ENCODE data around the gene P2RX4.

P2RX4 gene

GRCh38 chr12:121218588-121219352 lies 8.8 kb downstream of the P2RX4 start:
- TF ChIP-seq, protein P1, sequence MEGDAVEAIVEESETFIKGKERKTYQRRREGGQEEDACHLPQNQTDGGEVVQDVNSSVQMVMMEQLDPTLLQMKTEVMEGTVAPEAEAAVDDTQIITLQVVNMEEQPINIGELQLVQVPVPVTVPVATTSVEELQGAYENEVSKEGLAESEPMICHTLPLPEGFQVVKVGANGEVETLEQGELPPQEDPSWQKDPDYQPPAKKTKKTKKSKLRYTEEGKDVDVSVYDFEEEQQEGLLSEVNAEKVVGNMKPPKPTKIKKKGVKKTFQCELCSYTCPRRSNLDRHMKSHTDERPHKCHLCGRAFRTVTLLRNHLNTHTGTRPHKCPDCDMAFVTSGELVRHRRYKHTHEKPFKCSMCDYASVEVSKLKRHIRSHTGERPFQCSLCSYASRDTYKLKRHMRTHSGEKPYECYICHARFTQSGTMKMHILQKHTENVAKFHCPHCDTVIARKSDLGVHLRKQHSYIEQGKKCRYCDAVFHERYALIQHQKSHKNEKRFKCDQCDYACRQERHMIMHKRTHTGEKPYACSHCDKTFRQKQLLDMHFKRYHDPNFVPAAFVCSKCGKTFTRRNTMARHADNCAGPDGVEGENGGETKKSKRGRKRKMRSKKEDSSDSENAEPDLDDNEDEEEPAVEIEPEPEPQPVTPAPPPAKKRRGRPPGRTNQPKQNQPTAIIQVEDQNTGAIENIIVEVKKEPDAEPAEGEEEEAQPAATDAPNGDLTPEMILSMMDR (IDR thresholded peaks at IDR 0.05; ENCODE audit: low read depth, low read length, missing control alignments), result no peak
- H3K36me3 ChIP-seq (replicated peaks), result no peaks in the 10 kb centered on the region
- no peak overlapping the region for H3K4me3 ChIP-seq (ENCODE audit: low read depth, low read length)
- in situ Hi-C loops (cut with HindIII; ENCODE audit: low pct_ligation_motif_present, low sequenced_read_pairs), result no loop called here
- H3K27ac ChIP-seq, result no peak overlapping the region
- no peaks in the 10 kb centered on the region for H3K27me3 ChIP-seq (replicated peaks)
- no peak for DNase-seq

DNA sequence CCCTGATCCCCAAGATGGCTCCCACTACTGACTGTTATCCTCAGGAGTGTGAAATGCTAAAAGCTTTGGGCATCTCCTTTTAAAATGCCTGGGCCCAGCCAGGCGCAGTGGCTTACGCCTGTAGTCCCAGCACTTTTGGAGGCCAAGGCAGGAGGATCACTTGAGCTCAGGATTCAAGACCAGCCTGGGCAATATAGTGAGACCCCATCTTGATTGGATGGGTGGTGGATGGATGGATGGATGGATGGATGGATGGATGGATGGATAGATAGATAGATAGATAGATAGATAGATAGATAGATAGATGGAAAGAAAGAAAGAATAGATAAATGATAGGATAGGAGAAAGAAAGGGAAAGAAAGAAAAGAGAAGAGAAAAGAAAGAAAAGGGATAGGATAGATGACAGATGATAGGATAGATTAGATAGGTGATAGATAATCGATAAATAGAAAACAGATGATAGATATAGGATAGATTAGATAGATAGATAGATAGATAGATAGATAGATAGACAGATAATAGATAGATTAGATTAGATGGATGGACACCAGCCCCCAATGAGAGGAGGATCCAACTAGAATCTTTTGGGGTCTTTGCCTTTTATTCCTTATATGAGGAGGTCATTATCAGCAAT lies 9.5 kb downstream of the P2RX4 start:
- DNase-seq, result no peak
- TF ChIP-seq, protein P1 (IDR thresholded peaks at IDR 0.05; ENCODE audit: low read depth, low read length, missing control alignments), result no peak
- Histone ChIP-seq H3K36me3 (replicated peaks) (no peaks in the 10 kb centered on the region), H3K4me3 (ENCODE audit: low read depth, low read length) (no peak overlapping the region), H3K27ac (no peak overlapping the region), H3K27me3 (replicated peaks) (no peaks in the 10 kb centered on the region)
- in situ Hi-C loops (cut with HindIII; ENCODE audit: low pct_ligation_motif_present, low sequenced_read_pairs), result no loop called here

- DNase-seq, result no peak
- H3K36me3 ChIP-seq (replicated peaks), result no peaks in the 10 kb centered on the region
- in situ Hi-C loops (cut with HindIII; ENCODE audit: low pct_ligation_motif_present, low sequenced_read_pairs), result no loop called here
- no peaks in the 10 kb centered on the region for H3K27me3 ChIP-seq (replicated peaks)
- TF ChIP-seq, protein P1 (IDR thresholded peaks at IDR 0.05; ENCODE audit: low read depth, low read length, missing control alignments), result no peak
- H3K4me3 ChIP-seq (ENCODE audit: low read depth, low read length), result no peak overlapping the region
- H3K27ac ChIP-seq, result no peak overlapping the region
These were observed 12.9 kb downstream of the P2RX4 start for GRCh38 chr12:121222847-121223246.

GRCh38 chr12:121223292-121224285 lies 13.7 kb downstream of the P2RX4 start:
- H3K4me3 ChIP-seq (ENCODE audit: low read depth, low read length), result no peak overlapping the region
- H3K36me3 ChIP-seq (replicated peaks), result no peaks in the 10 kb centered on the region
- in situ Hi-C loops (cut with HindIII; ENCODE audit: low pct_ligation_motif_present, low sequenced_read_pairs), result no loop called here
- TF ChIP-seq, protein P1 (IDR thresholded peaks at IDR 0.05; ENCODE audit: low read depth, low read length, missing control alignments), result peak; percentile 62
- peak; percentile 5 for DNase-seq
- no peak overlapping the region for H3K27ac ChIP-seq
- no peaks in the 10 kb centered on the region for H3K27me3 ChIP-seq (replicated peaks)

GRCh38 chr12:121224591-121224990 lies 14.7 kb downstream of the P2RX4 start:
- H3K27me3 ChIP-seq (replicated peaks), result no peaks in the 10 kb centered on the region
- no peak for DNase-seq
- no peak overlapping the region for H3K27ac ChIP-seq
- H3K36me3 ChIP-seq (replicated peaks), result no peaks in the 10 kb centered on the region
- in situ Hi-C loops (cut with HindIII; ENCODE audit: low pct_ligation_motif_present, low sequenced_read_pairs), result no loop called here
- TF ChIP-seq, protein P1 (IDR thresholded peaks at IDR 0.05; ENCODE audit: low read depth, low read length, missing control alignments), result no peak
- no peak overlapping the region for H3K4me3 ChIP-seq (ENCODE audit: low read depth, low read length)

Data from brain microvascular endothelial cell (primary cell).